ENCODE measurements around the gene UBR3. TPM values are rescaled to one million over a fixed set of nuclear protein-coding genes. Genes with fewer than 3 reads are reported as not detected.

UBR3 gene
- total RNA-seq, 2 experiments from 2014 or later = 11.6 to 21.0 TPM

GRCh38 chr2:169834401-169834800 is 7.1 kb downstream of the UBR3 start:
- peaks cover 21% of the 10 kb centered on the region; the same call in 1 of the 2 replicates for H3K79me2 ChIP-seq (ENCODE audit: insufficient read depth, low read depth, low read length)
- no peaks in the 10 kb centered on the region for H3K9me3 ChIP-seq (ENCODE audit: low read length)
- H2AFZ ChIP-seq (ENCODE audit: low read length) = no peak overlapping the region
- H3K4me1 ChIP-seq (ENCODE audit: insufficient read depth, low read length, poor library complexity, severe bottlenecking) = no peaks in the 10 kb centered on the region
- no peak overlapping the region for H3K4me2 ChIP-seq (ENCODE audit: low read length)
- intact Hi-C loops (cut with micrococcal nuclease; ENCODE audit: unreplicated experiment) = no loop called here
- no peak overlapping the region for H3K27ac ChIP-seq (ENCODE audit: low read depth, low read length, poor library complexity, severe bottlenecking)
- H3K36me3 ChIP-seq (ENCODE audit: insufficient read depth, low read length) = no peaks in the 10 kb centered on the region
- H3K9me2 ChIP-seq (ENCODE audit: insufficient read depth, low read length) = no peaks in the 10 kb centered on the region; the same call in 1 of the 2 replicates
- no peak for TF ChIP-seq EZH2phosphoT487 (IDR thresholded peaks at IDR 0.05; ENCODE audit: borderline replicate concordance, low read depth, low read length)
- H4K20me1 ChIP-seq (ENCODE audit: insufficient read depth, low read length) = 0 out of 2 replicates have a peak, but pooled peaks cover 3% of the 10 kb centered on the region
- CTCF ChIA-PET (ENCODE audit: unreplicated experiment) = interaction anchor here (0.7 kb wide), 1 partner anchor 10 kb away, joined by 4 read pairs; the partner anchor contains the start of gene METTL5
- H3K4me3 ChIP-seq (ENCODE audit: low read depth, low read length, poor library complexity, severe bottlenecking) = no peak overlapping the region
- BruUV-seq (replicated peaks) = no TSS peak
- no peak for DNase-seq (ENCODE audit: low spot score)
- POLR2A ChIA-PET = interaction anchor here (0.7 kb wide), 2 partner anchors 96 to 188 kb away, joined by 3 to 7 read pairs; no protein-coding TSS in a partner anchor

DNA sequence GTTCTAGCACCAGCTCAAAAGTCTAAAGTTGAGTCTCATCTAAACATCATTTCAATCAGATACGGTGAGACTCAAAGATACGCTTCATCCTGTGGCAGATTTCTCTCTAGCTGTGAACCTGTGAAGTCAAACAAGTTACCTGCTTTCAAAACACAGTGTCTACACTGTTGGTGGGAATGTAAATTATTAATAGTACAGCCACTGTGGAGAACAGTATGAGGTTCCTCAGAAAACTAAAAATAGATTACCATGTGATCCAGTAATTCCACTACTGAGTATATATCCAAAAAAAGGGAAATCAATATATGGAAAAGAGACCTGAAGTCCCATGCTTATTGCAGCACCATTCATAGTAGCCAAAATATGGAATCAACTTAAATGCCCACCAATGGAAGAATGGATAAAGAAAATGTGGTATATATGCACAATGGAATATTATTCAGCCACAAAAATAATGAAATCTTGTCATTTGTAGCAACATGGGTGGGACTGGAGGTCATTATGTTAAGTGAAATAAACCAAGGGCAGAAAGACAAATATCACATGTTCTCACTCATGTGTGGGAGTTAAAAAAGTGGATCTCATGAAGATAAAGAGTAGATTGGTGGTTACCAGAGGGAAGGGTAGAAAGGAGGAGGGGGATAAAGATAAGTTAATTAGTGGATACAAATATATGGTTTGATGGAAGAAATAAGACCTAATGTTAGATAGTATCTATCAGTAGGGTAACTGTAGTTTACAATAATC is 11.7 kb downstream of the UBR3 start:
- TF ChIP-seq, protein P1, sequence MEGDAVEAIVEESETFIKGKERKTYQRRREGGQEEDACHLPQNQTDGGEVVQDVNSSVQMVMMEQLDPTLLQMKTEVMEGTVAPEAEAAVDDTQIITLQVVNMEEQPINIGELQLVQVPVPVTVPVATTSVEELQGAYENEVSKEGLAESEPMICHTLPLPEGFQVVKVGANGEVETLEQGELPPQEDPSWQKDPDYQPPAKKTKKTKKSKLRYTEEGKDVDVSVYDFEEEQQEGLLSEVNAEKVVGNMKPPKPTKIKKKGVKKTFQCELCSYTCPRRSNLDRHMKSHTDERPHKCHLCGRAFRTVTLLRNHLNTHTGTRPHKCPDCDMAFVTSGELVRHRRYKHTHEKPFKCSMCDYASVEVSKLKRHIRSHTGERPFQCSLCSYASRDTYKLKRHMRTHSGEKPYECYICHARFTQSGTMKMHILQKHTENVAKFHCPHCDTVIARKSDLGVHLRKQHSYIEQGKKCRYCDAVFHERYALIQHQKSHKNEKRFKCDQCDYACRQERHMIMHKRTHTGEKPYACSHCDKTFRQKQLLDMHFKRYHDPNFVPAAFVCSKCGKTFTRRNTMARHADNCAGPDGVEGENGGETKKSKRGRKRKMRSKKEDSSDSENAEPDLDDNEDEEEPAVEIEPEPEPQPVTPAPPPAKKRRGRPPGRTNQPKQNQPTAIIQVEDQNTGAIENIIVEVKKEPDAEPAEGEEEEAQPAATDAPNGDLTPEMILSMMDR (conservative IDR thresholded peaks at IDR 0.05; ENCODE audit: low read length) = no peak
- TF ChIP-seq EZH2phosphoT487 (IDR thresholded peaks at IDR 0.05; ENCODE audit: borderline replicate concordance, low read depth, low read length) = no peak
- DNase-seq (ENCODE audit: low spot score) = no peak
- CTCF ChIA-PET (ENCODE audit: unreplicated experiment) = no interaction called here
- Histone ChIP-seq H3K4me3 (ENCODE audit: low read depth, low read length, poor library complexity, severe bottlenecking) (no peak overlapping the region), H3K36me3 (ENCODE audit: insufficient read depth, low read length) (no peaks in the 10 kb centered on the region), H4K20me1 (ENCODE audit: insufficient read depth, low read length) (no peaks in the 10 kb centered on the region), H3K9me3 (ENCODE audit: low read length) (no peaks in the 10 kb centered on the region), H3K4me1 (ENCODE audit: insufficient read depth, low read length, poor library complexity, severe bottlenecking) (no peaks in the 10 kb centered on the region), H2AFZ (ENCODE audit: low read length) (no peak overlapping the region), H3K79me2 (ENCODE audit: insufficient read depth, low read depth, low read length) (0 out of 2 replicates have a peak, but pooled peaks cover 3% of the 10 kb centered on the region), H3K4me2 (ENCODE audit: low read length) (no peak overlapping the region), H3K27ac (ENCODE audit: low read depth, low read length, poor library complexity, severe bottlenecking) (no peak overlapping the region), H3K9me2 (ENCODE audit: insufficient read depth, low read length) (no peaks in the 10 kb centered on the region; the same call in 1 of the 2 replicates)
- intact Hi-C loops (cut with micrococcal nuclease; ENCODE audit: unreplicated experiment) = no loop called here
- no TSS peak for BruUV-seq (replicated peaks)
- POLR2A ChIA-PET = interaction anchor here (0.6 kb wide), 1 partner anchor 24 kb away, joined by 3 read pairs; no protein-coding TSS in a partner anchor

DNA sequence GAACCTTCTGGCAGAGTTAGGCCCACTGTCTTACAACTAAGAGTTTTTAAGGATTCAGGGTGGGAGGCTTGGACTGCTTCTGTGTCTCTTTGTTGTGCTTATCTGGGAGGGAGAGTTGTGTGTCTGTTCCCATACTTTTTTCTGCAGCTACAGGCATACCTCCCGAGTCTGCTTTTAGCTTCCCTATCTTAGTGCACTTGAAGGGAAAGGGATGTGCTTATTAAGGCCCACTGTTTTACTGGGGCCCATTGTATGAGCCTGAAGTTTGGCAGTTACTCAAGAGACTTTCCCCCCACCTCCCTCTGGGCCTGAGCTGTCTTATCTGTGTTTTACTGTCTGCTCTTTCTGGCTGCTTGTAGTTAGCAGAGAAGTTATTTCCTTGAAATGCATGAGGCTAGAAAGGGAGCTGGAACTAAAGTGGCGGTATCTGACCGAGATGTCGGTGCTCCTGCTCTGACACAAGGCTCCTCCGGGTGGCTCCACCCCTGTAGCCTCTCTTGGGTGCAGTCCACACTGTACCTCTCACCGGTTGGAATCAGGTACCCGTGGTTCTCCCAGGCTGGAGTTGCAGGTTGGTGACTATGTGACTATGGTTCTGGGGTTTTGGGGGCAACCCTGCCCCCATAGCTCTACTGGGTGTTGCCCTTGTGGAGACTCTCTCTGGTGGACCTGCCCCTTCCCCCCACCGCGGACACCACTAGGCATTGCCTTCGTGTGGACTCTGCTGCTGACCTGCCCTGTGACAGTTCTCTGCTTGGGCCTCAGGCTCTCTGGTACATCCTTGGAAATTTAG is 12.9 kb downstream of the UBR3 start:
- no peak overlapping the region for H2AFZ ChIP-seq (ENCODE audit: low read length)
- no peaks in the 10 kb centered on the region for H3K9me3 ChIP-seq (ENCODE audit: low read length)
- no peak overlapping the region for H3K27ac ChIP-seq (ENCODE audit: low read depth, low read length, poor library complexity, severe bottlenecking)
- intact Hi-C loops (cut with micrococcal nuclease; ENCODE audit: unreplicated experiment) = no loop called here
- ChIA-PET CTCF (ENCODE audit: unreplicated experiment) (no interaction called here), POLR2A (no interaction called here)
- no peaks in the 10 kb centered on the region; the same call in 1 of the 2 replicates for H3K9me2 ChIP-seq (ENCODE audit: insufficient read depth, low read length)
- no peak overlapping the region for H3K4me2 ChIP-seq (ENCODE audit: low read length)
- H3K36me3 ChIP-seq (ENCODE audit: insufficient read depth, low read length) = no peaks in the 10 kb centered on the region
- H3K4me3 ChIP-seq (ENCODE audit: low read depth, low read length, poor library complexity, severe bottlenecking) = no peak overlapping the region
- no TSS peak for BruUV-seq (replicated peaks)
- no peaks in the 10 kb centered on the region for H3K79me2 ChIP-seq (ENCODE audit: insufficient read depth, low read depth, low read length)
- no peak for TF ChIP-seq EZH2phosphoT487 (IDR thresholded peaks at IDR 0.05; ENCODE audit: borderline replicate concordance, low read depth, low read length)
- TF ChIP-seq, protein P1 (conservative IDR thresholded peaks at IDR 0.05; ENCODE audit: low read length) = no peak
- H3K4me1 ChIP-seq (ENCODE audit: insufficient read depth, low read length, poor library complexity, severe bottlenecking) = no peaks in the 10 kb centered on the region
- DNase-seq (ENCODE audit: low spot score) = no peak
- no peaks in the 10 kb centered on the region for H4K20me1 ChIP-seq (ENCODE audit: insufficient read depth, low read length)

All from OCI-LY7 (cell line).